HG03354 (cell line): ENCODE measurements around the gene ZNF180.
"Not testable (repeated sequence)": the region's sequence is repeated elsewhere in the genome, so short reads cannot be mapped to it uniquely, and the experiment has no call there.

ENCODE experiments used
- ATAC-seq: cut with Tn5 transposase; IDR thresholded peaks from one replicate; pipeline ENCODE4 v1.9.1; 2021; ENCODE audit warnings: mild to moderate bottlenecking; ENCODE audit not compliant: unreplicated experiment, poor library complexity, severe bottlenecking

Gene ZNF180

DNA sequence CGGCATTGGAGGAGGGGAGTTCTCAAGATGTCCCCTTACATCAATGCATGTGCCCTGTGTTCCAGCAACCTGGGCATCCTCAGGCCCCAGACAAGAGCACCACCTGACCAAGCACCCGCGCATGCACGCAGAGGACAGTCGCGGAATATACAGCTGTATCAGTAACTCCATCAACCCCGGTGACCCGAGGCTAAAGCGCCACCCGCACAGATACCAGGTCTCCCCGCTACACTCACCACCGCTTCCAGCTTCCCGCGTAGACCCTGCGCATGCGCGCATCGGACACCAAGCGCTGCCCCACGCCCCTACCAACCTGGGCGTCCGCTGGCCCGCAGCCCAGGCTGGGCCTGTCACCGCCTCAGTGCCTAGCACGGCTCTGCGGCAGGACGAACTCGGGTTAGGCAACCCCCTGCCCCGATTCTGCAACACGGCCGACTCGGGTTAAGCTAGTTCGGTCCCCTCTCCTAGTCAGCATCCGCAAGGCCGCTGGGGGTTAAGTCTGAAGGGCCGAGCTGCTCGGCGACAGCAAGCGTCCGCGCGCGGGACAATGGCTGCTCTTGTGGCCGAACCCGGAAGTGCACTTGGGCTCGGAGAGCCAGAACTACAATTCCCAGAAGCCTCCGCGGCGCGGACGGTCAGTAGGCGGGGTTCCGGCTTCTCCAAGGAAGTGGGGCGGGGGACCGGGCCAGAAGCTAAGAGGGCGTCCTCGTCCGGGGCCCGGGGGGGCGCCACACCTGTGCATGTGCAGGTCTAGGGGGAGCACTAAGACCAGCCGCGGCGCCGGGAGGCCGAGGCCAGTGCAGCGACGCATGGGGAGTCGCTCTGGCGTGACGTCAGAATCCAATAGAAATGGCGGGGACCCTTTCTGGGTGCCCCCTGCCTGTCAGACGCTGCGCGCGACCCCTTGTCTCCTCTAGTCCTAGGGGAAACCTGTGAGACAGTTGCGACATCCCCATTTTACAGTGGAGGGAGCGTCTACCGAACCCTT is at the start of gene ZNF180:
Gene ZNF180 (minus strand): TSS at position 561 of the 988 bp plus-strand sequence. CDS start 3,188 bp downstream, outside the sequence.
- peak; percentile 91 for ATAC-seq

DNA sequence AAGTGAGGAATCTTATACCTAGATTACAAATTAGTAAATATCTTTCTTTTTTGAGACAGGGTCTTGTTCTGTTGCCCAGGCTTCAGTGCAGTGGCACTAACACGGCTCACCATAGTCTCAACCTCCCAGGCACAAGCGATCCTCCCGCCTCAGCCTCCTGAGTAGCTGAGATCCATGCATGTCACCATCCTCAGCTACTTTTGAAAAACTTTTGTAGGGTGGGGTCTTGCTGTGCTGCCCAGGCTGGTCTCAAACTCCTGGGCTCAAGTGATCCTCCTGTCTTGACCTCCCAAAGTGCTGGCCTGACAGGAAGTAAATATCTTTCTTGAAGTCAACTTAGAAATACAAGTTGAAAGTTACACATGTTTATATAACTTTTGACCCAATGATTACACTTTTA is 49.2 kb upstream of the ZNF180 start:
- ATAC-seq, result no peak

- ATAC-seq, result no peak
Observed at GRCh38 chr19:44548736-44549135, 48.4 kb upstream of the ZNF180 start.

- ATAC-seq, result no peak
Observed at GRCh38 chr19:44544031-44544430, 43.7 kb upstream of the ZNF180 start.

DNA sequence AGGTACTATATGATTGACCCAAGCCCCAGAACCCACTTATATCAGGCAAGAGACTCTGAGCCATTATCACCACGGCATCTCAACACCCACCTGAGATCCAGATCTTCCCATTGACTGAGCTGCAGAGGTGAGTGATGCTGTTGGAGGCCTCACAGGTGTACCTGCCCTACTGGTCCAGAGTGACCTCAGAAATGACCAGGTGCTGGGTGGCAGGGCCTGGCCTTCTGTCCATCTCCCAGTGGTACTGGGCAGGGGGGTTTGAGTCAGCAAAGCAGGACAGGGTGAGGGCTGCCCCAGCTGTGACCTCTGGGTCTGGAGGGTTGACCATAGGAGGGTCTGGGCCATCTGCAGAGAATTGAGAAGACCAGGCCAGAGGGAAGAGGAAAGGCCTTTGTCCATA is 42.3 kb upstream of the ZNF180 start:
- ATAC-seq, result no peak

DNA sequence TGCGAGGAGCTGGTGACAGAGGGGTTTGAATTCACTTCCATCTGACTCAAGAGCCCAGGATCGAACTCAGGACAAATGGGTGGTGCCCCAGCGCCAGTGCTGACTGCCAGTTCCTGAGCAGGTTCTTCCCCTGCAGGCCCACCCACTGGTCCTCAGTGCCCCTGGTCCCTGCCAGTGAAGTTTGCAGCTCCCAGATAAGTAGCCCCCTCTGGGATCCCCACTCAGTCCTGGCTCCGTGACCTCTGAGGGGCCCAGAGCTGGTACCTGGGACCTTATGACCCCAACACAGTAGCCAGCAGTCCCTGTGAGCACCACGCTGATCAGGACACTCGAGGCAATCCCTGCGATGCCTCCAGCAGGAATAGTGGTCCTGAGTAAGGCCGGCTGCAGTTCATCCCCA is 40.4 kb upstream of the ZNF180 start:
- no peak for ATAC-seq

DNA sequence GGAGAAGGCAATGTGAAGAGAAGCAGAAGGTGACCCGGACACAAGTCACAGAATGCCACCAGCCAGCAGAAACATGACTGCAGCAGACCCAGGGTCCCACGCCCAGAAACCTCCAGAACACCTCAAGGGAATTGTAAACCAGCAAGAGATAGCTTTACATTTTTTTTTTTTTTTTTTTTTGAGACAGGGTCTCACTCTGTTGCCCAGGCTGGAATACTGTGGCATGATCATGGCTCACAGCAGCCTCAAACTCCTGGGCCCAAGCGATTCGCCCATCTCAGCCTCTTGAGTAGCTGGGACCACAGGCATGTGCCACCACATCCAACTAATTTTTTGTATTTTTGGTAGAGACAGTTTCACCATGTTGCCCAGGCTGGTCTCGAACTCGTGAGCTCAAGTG is 39.7 kb upstream of the ZNF180 start:
- no peak for ATAC-seq

DNA sequence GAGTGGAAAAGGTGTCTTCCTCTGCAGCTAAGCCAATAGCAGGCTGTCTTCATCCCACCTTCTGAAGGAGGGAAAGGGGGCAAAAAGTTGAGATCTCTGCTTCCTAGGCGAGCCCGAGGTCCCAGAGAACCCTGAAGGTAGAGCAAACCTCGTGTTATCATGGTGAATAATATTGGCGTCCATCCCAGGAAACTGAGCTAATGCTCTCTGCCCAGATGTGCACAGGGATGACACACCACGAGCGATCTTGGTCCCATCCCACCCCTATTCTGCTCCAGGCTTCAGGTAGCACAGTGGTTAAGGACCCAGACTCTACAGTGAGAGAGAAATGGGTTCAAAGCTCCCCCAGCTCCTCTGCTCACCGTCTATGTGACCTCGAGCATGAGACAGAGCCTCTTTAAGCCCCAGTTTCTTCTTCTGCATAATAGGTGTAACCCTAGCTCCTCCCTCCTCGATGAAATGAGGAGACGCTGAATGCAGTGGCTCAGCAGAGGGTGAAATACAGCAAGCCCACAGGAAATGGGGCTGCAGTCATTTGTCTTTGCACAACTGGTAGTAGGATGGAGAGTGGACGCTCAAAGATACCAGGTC is 39.0 kb upstream of the ZNF180 start:
- no peak for ATAC-seq

DNA sequence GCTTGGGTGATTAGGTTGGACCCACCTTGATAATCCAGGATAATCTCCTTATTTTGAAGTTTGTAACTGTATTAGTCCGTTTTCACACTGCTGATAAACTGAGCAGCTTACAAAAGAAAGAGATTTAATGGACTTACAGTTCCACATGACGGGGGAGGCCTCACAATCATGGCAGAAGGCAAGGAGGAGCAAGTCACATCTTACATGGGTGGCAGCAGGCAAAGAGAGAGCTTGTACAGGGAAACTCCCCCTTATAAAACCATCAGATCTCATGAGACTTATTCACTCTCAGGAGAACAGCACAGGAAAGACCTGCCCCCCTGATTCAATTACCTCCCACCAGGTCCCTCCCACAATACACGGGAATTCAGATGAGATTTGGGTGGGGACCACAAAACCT is 35.0 kb upstream of the ZNF180 start:
- not testable (repeated sequence) for ATAC-seq

GRCh38 chr19:44532819-44533218 is 32.5 kb upstream of the ZNF180 start:
- no peak for ATAC-seq

DNA sequence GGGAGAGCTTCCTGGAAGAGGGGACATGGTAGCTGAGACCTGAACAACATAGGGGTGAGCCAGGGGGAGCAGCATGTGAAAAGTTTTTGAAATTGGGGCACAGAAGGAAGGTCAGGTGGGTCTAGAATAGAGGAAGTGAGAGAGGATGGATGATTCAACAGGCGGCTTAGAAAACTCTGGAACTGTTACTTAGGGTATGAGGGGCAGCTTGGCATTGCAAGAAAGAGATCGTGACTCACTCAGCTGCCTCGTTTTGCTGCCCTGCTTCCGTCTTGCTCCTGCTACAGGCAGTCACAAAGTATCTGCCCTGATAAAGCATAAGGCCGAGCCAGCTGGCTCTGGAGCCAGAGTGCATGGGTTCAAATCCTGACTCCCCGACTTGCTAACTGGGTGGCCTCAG is 30.5 kb upstream of the ZNF180 start:
- no peak for ATAC-seq

- ATAC-seq, result no peak
Observed at GRCh38 chr19:44529536-44529935, 29.2 kb upstream of the ZNF180 start, which contains the start of gene CEACAM20. Gene CEACAM20, minus strand, starts transcription at chr19:44529675. Its CDS starts 166 bp downstream, at chr19:44529509.

- ATAC-seq, result no peak
Observed at GRCh38 chr19:44527554-44527953, 27.2 kb upstream of the ZNF180 start.

- no peak for ATAC-seq
Observed at GRCh38 chr19:44525721-44526430, 25.6 kb upstream of the ZNF180 start.

- ATAC-seq, result no peak
Observed at GRCh38 chr19:44521370-44521769, 21.0 kb upstream of the ZNF180 start.

DNA sequence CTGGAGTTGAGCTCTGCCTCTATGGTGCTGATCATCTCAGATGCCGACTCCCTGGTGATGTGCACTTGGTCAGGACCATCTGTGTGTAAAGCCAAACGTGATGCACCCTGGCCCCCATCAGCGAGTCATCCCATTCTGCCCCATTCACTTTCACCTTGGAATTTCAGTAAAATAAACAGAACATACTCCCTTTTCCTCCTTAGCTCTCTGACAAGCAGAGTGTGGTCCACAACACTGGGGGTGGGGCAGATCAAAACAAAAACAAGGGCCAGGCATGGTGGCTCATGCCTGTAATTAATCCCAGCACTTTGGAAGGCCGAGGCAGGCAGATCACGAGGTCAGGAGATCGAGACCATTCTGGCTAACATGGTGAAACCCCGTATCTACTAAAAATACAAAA is 16.8 kb upstream of the ZNF180 start:
- no peak for ATAC-seq

GRCh38 chr19:44515907-44516306 is 15.6 kb upstream of the ZNF180 start:
- no peak for ATAC-seq

DNA sequence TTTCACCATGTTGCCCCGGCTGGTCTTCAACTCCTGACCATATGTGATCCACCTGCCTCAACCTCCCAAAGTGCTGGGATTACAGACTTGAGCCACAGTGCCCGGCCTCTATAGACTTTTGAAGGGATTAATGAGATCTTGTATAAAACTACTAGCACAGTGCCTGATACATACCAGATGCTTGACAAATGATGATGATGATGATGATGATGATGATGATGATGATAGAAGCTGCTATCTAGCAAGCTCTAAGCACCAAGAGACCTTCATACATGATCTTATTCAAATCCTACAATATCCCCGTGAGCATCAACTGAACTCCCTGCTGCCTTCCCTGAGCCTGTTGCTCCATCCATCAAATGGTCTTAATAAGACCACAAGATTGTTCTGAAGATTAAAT is 14.7 kb upstream of the ZNF180 start:
- no peak for ATAC-seq

DNA sequence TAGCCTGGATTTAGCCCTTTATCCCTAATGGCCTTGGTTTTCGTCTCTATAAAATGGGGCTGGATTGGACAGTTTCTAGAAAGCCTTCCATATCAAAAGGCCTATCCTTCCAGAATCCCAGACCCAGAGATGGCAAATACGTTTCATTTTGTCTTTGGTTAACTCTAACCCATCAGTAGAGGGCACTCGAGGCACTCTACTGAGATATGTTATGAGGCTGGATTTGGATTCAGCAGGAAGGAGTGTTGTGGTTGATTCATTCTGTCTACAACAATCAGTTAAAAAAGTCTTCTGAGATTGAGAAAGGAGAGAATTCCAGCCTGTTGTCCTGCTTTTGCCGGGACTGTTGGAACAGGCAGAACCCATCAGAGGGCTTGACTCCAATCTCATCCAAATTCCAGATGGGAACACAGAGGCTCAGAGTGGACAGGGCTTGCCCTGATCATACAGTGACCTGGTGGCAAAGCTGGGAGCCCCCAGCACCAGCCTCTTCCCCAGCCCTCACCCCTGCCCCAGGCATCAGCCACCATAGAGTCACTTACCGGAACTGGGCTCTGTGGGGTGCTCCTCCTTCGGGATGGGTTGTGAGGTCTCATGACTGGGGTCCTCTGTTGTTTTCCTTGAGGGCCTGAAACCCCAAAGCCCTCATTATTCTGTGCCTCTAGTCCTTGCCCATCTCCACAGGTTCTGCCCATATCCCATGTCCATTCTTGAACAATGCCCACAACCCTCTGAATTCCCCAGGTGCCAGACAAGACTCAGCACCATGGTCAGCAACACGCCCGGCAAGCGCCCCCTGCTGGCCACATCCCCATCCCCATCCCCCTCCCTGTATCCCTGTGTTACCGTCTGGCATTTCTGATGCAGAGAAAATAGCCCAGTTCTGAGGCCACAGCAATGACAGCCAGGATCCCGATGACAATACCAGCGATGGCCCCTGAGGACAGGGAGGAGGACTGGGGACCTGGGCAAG is 12.3 kb upstream of the ZNF180 start:
- no peak for ATAC-seq
